C4-2B (cell line): ENCODE measurements around the gene DOCK11.
"Not testable (repeated sequence)": the region's sequence is repeated elsewhere in the genome, so short reads cannot be mapped to it uniquely, and the experiment has no call there.

Experiments
- H3K27ac ChIP-seq: fragments of 450-650 bp; 2 replicates; pipeline ENCODE4 v1.5.1; 2017
- ZFX ChIP-seq: fragments of 450-650 bp; IDR thresholded peaks from 2 replicates; pipeline ENCODE4 v1.6.1; 2017
- TF ChIP-seq, protein P1 (sequence below): fragments of 450-650 bp; conservative IDR thresholded peaks from 2 replicates; pipeline ENCODE4 v1.5.1; 2017; ENCODE audit warnings: mild to moderate bottlenecking

Gene DOCK11

DNA sequence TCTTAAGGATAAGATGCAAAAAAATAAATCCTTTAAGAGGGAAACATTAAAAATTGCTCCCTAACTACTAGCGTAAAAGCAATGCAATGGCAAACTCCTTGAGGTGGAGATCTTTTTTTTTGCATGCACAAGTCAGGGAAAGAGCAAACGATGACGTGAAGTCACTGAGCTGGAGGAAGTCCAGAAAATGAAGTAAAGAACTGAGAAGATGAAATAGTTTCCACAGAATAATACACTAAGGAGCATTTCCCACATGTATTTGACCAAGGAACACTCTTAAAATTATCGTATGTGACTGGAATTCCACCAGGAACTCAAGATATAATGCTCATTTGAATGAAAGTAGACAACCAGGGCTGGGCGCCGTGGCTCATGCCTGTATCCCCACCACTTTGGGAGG, 21.0 kb upstream of the DOCK11 start:
- TF ChIP-seq, protein P1, sequence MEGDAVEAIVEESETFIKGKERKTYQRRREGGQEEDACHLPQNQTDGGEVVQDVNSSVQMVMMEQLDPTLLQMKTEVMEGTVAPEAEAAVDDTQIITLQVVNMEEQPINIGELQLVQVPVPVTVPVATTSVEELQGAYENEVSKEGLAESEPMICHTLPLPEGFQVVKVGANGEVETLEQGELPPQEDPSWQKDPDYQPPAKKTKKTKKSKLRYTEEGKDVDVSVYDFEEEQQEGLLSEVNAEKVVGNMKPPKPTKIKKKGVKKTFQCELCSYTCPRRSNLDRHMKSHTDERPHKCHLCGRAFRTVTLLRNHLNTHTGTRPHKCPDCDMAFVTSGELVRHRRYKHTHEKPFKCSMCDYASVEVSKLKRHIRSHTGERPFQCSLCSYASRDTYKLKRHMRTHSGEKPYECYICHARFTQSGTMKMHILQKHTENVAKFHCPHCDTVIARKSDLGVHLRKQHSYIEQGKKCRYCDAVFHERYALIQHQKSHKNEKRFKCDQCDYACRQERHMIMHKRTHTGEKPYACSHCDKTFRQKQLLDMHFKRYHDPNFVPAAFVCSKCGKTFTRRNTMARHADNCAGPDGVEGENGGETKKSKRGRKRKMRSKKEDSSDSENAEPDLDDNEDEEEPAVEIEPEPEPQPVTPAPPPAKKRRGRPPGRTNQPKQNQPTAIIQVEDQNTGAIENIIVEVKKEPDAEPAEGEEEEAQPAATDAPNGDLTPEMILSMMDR: no peak
- TF ChIP-seq ZFX: no peak
- no peak overlapping the region for H3K27ac ChIP-seq

DNA sequence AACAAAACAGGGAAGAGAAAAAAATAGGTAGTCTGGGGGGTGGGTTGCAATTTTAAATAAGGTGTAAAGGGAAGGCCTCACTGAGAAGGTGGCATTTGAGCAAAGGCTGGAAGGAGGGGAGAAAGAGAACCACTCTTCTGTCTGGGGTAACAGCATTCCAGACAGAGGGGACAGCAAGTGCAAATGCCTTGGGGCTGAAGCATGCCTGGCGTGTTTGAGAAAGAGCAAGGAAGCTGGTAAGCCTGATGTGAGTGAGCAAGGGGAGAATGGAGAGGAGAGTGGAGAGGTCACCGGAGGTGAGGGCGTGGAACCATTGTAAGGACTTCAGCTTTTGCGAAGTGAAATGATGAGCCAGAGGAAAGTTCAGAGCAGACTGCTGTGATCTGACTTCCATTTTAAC, 19.7 kb upstream of the DOCK11 start:
- no peak overlapping the region for H3K27ac ChIP-seq
- TF ChIP-seq ZFX: no peak
- TF ChIP-seq, protein P1: no peak

DNA sequence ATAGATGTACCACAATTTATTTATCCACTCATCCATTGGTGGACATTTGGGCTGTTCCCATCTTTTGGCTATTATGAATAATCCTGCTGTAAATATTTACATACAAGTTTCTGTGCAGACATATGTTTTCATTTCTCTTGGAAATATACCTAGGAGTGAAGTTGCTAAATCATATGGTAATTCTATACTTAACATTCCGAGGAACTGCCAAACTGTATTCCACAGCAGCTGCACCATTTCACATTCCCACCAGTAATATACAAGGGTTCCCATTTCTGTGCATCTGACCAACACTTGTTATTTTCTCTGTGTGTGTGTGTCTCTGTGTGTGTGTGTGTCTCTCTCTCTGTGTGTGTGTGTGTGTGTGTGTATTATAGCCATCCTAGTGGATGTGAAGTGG, 15.4 kb upstream of the DOCK11 start:
- H3K27ac ChIP-seq: no peak overlapping the region
- TF ChIP-seq, protein P1: no peak
- no peak for TF ChIP-seq ZFX

DNA sequence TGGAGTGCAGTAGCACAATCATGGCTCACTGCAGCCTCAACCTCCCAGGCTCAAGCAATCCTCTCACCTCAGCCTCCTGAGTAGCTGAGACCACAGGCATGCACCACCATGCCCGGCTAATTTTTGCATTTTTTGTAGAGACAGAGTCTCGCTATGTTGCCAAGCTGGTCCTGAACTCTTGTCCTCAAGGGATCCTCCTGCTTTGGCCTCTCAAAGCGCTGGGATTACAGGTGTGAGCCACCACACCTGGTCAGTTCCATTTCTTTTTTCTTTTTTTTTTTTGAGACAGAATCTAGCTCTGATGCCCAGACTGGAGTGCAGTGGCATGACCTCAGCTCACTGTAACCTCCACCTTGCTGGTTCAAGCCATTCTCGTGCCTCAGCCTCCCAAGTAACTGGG, 13.2 kb upstream of the DOCK11 start:
- not testable (repeated sequence) for H3K27ac ChIP-seq

DNA sequence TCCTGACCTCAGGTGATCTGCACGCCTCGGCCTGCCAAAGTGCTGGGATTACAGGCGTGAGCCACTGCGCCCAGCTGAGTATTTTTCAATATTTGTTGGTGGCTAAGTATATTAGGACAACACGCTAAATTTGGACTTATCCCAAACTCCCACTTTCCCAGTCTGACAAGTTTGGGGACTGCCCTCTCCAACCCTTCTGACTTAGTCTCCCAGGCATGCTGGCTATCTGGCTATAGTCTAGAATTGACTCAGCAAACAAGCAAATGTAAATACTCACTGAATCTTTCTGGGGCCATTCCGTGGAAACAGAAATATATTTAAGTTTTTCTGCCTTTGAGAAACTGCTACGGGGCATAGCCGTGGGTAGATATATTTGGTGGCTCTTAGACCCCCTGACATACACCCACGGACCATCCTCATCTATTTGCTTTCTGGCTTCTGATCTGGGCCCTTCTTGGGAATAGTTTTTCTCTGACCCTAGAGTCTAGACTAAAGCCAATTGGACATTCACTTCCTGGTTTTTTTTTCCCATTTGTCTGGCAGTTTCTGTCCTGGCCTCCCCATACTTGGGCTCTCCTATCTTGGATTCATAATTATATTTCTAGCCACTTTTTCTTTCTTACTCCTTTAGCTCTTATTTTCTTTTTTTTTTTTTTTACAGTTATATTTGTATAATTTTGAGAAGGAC, 11.3 kb upstream of the DOCK11 start:
- H3K27ac ChIP-seq: no peak overlapping the region
- TF ChIP-seq, protein P1: no peak
- no peak for TF ChIP-seq ZFX

DNA sequence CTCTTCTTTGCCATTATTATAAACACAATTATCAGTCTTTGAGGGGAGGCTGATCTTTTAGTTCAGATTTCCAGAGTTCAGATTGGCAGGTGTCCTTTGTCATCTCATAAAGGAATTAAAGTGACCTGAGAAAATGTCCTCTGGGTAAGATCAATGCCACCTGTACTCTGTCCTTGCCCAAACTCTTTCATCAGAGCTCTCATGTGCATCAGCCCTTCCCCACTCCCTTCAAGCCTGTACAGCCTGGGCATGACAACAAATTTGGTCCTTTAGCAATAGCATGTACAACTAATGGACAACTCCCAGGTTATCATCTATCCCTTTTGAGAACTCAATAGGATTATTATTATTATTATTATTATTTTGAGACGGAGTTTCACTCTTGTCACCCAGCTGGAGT, 8.9 kb upstream of the DOCK11 start:
- not testable (repeated sequence) for H3K27ac ChIP-seq

DNA sequence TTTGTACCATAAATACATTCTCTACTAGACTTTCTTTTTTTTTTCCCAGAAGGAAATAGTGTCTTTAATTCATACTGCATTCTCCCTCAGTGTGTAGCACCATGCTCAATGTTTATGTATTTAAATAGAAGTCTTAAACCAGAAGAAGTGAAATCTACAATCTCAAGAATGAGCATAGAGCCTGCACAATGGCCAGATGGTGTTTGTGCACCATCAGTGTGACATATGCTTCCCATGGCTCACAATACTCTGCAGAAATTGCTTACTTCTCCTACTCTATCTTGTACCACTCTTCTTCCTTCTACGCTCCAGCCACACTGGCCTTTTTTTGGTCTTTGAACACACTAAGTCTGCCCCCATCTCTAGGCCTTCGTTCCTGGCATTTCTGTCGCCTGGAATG, 2.6 kb upstream of the DOCK11 start:
- no peak overlapping the region for H3K27ac ChIP-seq
- TF ChIP-seq, protein P1: no peak
- TF ChIP-seq ZFX: no peak

DNA sequence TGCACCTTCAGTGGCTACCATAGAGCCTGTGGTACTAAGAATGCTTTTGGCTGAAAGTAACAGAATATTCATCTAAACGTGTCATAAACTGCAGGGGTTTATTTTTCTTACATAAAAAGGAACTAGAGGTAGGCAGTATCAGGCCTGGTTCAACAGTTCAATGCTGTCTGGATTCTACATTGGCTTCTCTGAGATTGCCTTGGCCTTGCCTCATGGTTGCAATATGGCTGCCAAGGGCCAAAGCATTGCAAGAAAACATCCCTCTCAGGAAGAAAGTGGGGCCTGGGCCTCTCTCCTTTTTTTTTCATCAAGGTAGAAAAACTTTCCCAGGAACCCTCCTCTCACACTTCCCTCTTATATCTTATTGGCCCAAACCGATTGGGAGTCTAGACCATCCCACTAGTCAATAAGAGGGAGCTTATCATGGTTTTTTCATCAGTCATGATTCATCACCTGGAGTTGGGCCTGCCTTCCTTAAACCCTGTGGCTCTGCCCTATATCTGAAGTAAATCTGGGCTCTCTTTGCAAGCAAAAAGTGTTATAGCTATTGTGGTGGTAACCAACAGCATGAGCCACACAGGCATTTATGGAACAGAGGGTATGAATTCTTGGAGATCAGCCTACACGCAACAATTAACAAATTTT, 1.8 kb upstream of the DOCK11 start:
- H3K27ac ChIP-seq: no peak overlapping the region
- no peak for TF ChIP-seq ZFX
- TF ChIP-seq, protein P1: no peak
